Thoracic aorta (tissue), 2 donors: Measurements from ENCODE around the gene CMTM4. TPM values are rescaled to one million over a fixed set of nuclear protein-coding genes. Genes with fewer than 3 reads are reported as not detected.

ENCODE experiments used
- ATAC-seq: fragments of 150-250 bp; one replicate; pipeline ENCODE4 v1.8.0; 2017; ENCODE audit warnings: low read depth; ENCODE audit not compliant: insufficient number of reproducible peaks, low FRiP score
- DNase-seq: peaks from one replicate; pipeline ENCODE4 v3.0.0-alpha.2; 2020; ENCODE audit warnings: low spot score
- H3K27ac ChIP-seq, 2 donors: fragments of 200-600 bp; sonication (generic); 1 replicate in 1 of 2; 2 replicates in 1 of 2; pipeline ENCODE4 v1.5.1; 2016; ENCODE audit warnings: mild to moderate bottlenecking in 2 of 2, moderate library complexity in 2 of 2
- H3K27me3 ChIP-seq: fragments of 200-600 bp; sonication (generic); replicated peaks from 2 replicates; pipeline ENCODE4 v1.6.0; 2016; ENCODE audit warnings: mild to moderate bottlenecking; ENCODE audit not compliant: insufficient read depth
- H3K36me3 ChIP-seq: fragments of 200-600 bp; sonication (generic); one replicate; pipeline ENCODE4 v1.5.1; 2016
- H3K4me1 ChIP-seq, 2 donors: fragments of 200-600 bp; sonication (generic); 1 replicate in 1 of 2; 2 replicates in 1 of 2; pipeline versions ENCODE4 v1.5.1 to v1.6.0; 2016; ENCODE audit warnings: low read depth in 2 of 2, mild to moderate bottlenecking in 1 of 2; ENCODE audit not compliant: control insufficient read depth in 1 of 2
- H3K4me3 ChIP-seq: fragments of 200-600 bp; sonication (generic); 2 replicates; pipeline ENCODE4 v1.5.1; 2016; ENCODE audit warnings: mild to moderate bottlenecking
- H3K9me3 ChIP-seq: fragments of 200-600 bp; sonication (generic); 2 replicates; pipeline ENCODE4 v1.5.1; 2016
- total RNA-seq, 2 donors: library from RNA; depleted of rRNA; stranded (reverse); fragments of >200 nt; gene quantifications; one replicate each; pipeline versions ENCODE4 v1.1.0 to v1.2.3, GENCODE V29; 2016
- TF ChIP-seq, protein P1 (sequence below): fragments of 200-600 bp; sonication (generic); IDR thresholded peaks from one replicate; pipeline ENCODE4 v1.5.1; 2019; ENCODE audit warnings: antibody characterized with exemption

The CMTM4 gene
- total RNA-seq, 2 donors from 2014 or later = 12.0 to 25.7 TPM

DNA sequence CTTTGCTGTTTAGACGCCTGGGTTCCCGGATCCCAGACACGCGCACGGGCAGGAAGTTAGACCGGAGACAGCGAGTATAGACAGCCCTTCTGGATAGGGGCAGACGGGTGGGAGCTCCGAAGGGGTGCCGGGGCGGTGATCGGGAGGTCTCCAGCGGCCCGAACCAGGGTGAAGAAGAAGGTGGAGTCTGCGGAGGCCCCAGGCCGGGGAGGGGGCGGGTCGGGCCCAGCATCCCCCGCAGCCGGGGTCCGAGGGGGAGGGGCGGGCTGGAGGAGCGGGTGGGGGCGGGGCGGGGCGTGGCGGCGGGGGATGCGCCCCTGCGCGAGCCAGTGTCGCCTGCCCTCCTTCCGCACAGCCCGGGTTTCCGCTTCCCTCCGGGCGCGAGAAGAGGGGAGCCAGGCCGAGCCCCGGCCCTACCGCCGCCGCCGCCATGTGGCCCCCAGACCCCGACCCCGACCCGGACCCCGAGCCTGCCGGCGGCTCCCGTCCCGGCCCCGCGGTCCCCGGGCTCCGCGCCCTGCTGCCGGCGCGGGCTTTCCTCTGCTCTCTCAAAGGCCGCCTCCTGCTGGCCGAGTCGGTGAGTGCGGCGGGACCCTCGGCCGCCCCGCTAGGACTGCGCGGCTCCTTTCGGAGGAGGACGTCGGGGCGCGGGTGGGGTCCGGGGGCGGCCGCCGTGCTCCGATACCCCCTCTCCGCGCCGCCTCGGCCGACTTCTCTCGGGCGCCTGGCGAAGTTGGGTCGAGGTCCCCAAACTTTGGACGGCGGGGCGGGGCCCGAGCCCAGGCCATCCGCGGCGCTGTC, 92.0 kb downstream of the CMTM4 start, which contains the start of gene CMTM3:
Gene CMTM3, plus strand, starts transcription at position 329 of the 801 bp plus-strand sequence. Its CDS starts 102 bp downstream, at position 431.
- peaks cover 9 to 25% of the 10 kb centered on the region in 2 donors for H3K4me1 ChIP-seq
- H3K27me3 ChIP-seq = no peaks in the 10 kb centered on the region
- H3K4me3 ChIP-seq = peak within 1 kb of the TSS; percentile 90
- TF ChIP-seq, protein P1, sequence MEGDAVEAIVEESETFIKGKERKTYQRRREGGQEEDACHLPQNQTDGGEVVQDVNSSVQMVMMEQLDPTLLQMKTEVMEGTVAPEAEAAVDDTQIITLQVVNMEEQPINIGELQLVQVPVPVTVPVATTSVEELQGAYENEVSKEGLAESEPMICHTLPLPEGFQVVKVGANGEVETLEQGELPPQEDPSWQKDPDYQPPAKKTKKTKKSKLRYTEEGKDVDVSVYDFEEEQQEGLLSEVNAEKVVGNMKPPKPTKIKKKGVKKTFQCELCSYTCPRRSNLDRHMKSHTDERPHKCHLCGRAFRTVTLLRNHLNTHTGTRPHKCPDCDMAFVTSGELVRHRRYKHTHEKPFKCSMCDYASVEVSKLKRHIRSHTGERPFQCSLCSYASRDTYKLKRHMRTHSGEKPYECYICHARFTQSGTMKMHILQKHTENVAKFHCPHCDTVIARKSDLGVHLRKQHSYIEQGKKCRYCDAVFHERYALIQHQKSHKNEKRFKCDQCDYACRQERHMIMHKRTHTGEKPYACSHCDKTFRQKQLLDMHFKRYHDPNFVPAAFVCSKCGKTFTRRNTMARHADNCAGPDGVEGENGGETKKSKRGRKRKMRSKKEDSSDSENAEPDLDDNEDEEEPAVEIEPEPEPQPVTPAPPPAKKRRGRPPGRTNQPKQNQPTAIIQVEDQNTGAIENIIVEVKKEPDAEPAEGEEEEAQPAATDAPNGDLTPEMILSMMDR = peak; percentile 82
- H3K27ac ChIP-seq = peak within 1 kb of the TSS; percentile 80 to 83
- H3K36me3 ChIP-seq = peaks cover 2% of the 10 kb centered on the region
- no peak for ATAC-seq
- DNase-seq = no peak
- H3K9me3 ChIP-seq = no peaks in the 10 kb centered on the region

DNA sequence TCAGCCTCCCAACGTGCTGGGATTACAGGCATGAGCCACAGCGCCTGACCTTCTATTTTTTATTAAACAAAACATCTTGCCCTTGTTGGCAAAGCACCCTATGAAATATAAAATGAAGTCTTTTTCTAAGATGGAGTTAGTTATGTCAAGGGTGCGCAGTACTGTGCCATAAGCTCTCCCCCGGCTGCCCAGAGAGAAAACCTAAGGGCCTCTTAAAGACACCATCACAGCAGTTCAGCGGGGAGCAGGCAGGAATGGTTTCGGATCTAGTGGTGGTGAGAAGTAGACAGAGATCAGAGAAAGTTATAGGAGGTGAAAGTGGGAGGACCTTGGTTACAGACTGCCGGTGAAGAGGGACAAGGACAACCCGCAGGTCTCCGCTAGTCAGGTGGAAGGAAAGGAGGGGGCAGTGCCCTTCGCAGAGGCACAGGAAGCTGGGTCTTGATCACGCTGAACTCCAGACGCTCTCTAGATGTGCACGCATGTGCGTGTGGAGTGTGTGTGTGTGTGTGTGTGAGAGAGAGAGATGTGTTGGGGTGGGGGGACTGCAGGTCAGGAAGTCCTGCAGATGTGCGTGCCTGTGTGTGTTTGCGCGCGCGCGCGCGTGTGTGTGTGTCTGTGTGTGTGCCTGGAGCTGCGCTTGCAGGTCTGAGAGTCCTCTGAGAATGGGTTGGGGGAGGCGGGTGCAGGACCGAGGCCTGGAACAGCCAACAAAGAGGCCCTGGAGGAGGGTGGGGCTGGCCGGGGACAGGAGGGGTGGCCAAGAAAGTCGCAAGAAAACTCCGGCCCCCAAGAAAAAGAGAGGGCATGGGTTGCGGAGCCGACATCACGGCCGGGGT, 92.8 kb downstream of the CMTM4 start:
- Histone ChIP-seq H3K9me3 (no peaks in the 10 kb centered on the region), H3K4me3 (peak overlapping the region; percentile 90), H3K4me1 (peaks cover 6 to 21% of the 10 kb centered on the region in 2 donors), H3K27ac (peak overlapping the region in 1 of 2 donors; percentile 11), H3K27me3 (no peaks in the 10 kb centered on the region), H3K36me3 (no peaks in the 10 kb centered on the region)
- DNase-seq = no peak
- TF ChIP-seq, protein P1 = no peak
- ATAC-seq = no peak

GRCh38 chr16:66601471-66601870, 95.1 kb downstream of the CMTM4 start:
- no peak for ATAC-seq
- no peaks in the 10 kb centered on the region for H3K36me3 ChIP-seq
- no peaks in the 10 kb centered on the region for H3K27me3 ChIP-seq
- no peak overlapping the region for H3K4me3 ChIP-seq
- DNase-seq = no peak
- peaks cover 0 to 13% of the 10 kb centered on the region in 2 donors for H3K4me1 ChIP-seq
- no peaks in the 10 kb centered on the region for H3K9me3 ChIP-seq
- no peak overlapping the region for H3K27ac ChIP-seq
- TF ChIP-seq, protein P1 = no peak

DNA sequence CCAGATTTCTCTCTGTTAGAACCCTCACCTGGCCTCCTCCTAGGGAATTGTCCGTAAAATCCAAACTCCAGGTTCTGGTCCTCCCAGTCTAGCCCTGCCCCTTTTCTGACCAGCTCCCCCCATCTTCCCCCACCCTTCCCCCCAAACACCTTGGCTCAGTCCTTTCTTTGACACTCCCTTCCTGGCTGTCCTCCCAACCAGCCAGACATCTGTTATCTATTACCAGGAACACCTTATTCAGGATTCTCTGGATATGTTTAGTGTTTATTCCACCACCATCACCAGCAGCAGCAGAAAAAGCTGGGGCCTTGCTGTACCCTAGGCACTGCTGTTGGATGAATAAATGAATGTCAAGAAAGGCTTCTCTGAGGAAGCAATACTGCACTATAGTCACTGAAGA, 96.1 kb downstream of the CMTM4 start:
- Histone ChIP-seq H3K9me3 (no peaks in the 10 kb centered on the region), H3K4me3 (no peak overlapping the region), H3K4me1 (peaks cover 0 to 10% of the 10 kb centered on the region in 2 donors), H3K27ac (no peak overlapping the region), H3K36me3 (no peaks in the 10 kb centered on the region), H3K27me3 (no peaks in the 10 kb centered on the region)
- TF ChIP-seq, protein P1 = no peak
- ATAC-seq (no peak), DNase-seq (no peak)

- no peak for ATAC-seq
- Histone ChIP-seq H3K36me3 (no peaks in the 10 kb centered on the region), H3K27ac (no peak overlapping the region), H3K4me1 (peaks cover 0 to 9% of the 10 kb centered on the region in 2 donors), H3K4me3 (no peak overlapping the region), H3K9me3 (no peaks in the 10 kb centered on the region), H3K27me3 (no peaks in the 10 kb centered on the region)
- DNase-seq = no peak
- TF ChIP-seq, protein P1 = no peak
Measured at GRCh38 chr16:66599726-66600125, 96.8 kb downstream of the CMTM4 start.
